ENCODE measurements around the gene GPHN.

- TF ChIP-seq, protein P1, sequence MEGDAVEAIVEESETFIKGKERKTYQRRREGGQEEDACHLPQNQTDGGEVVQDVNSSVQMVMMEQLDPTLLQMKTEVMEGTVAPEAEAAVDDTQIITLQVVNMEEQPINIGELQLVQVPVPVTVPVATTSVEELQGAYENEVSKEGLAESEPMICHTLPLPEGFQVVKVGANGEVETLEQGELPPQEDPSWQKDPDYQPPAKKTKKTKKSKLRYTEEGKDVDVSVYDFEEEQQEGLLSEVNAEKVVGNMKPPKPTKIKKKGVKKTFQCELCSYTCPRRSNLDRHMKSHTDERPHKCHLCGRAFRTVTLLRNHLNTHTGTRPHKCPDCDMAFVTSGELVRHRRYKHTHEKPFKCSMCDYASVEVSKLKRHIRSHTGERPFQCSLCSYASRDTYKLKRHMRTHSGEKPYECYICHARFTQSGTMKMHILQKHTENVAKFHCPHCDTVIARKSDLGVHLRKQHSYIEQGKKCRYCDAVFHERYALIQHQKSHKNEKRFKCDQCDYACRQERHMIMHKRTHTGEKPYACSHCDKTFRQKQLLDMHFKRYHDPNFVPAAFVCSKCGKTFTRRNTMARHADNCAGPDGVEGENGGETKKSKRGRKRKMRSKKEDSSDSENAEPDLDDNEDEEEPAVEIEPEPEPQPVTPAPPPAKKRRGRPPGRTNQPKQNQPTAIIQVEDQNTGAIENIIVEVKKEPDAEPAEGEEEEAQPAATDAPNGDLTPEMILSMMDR (IDR thresholded peaks at IDR 0.05), result no peak
- TF ChIP-seq POLR2A (IDR thresholded peaks at IDR 0.05; ENCODE audit: low read depth) (no peak), POLR2AphosphoS5 (IDR thresholded peaks at IDR 0.05) (no peak)
These were observed 120.7 kb downstream of the GPHN start for GRCh38 chr14:66628636-66629035.

All from esophagus muscularis mucosa (tissue), 3 donors.